HG02938 (cell line): Measurements from ENCODE around the gene RANBP3.
"Not testable (repeated sequence)": the region's sequence is repeated elsewhere in the genome, so short reads cannot be mapped to it uniquely, and the experiment has no call there.

Experiments
- ATAC-seq: cut with Tn5 transposase; IDR thresholded peaks from one replicate; pipeline ENCODE4 v1.9.1; 2021; ENCODE audit warnings: mild to moderate bottlenecking, moderate library complexity; ENCODE audit not compliant: unreplicated experiment

Gene RANBP3, protein sequence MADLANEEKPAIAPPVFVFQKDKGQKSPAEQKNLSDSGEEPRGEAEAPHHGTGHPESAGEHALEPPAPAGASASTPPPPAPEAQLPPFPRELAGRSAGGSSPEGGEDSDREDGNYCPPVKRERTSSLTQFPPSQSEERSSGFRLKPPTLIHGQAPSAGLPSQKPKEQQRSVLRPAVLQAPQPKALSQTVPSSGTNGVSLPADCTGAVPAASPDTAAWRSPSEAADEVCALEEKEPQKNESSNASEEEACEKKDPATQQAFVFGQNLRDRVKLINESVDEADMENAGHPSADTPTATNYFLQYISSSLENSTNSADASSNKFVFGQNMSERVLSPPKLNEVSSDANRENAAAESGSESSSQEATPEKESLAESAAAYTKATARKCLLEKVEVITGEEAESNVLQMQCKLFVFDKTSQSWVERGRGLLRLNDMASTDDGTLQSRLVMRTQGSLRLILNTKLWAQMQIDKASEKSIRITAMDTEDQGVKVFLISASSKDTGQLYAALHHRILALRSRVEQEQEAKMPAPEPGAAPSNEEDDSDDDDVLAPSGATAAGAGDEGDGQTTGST

DNA sequence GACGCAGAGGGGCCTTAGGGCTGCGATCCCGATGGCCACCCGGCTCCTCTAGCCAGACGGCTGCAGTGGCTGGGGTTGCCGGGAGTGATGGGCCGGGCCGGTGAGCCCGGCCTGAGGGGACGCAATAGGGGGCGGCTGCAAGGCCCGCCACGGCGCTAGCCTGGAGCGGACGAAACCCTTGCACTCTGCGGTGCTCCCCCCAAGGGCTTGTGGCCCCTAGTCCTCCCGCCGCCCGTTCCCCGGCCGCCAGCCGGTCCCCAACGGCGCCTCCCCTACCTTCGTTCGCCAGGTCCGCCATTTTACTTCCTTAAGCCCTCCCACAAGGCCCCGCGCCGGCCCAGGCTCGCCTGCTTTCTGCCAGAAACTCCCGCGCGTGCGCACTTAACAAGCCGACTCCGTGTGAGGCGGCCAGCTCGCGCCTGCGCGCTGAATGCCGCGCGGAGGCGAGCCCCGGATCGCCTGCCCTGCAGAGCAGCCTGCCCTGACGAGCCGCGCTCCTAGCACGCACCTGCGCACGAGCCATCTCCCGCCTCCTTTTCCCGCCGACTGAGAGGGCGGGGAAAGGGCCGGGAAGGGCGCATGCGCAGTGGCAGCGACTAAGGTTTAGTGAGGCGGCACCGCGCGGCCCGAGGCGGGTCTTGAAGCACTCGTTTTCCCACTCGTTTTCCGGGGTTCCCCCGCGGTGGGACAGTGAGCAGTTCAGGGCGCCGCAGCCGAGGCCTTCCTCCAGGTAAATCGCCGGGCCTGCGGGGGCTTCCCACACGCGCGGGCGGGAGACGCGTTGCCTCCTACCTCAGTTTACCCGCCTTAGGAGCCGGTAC is at the start of gene RANBP3:
RANBP3 (minus strand) TSS at position 356 of the 821 bp plus-strand sequence; CDS start at position 298, 58 bp downstream.
- ATAC-seq, result peak; percentile 76

DNA sequence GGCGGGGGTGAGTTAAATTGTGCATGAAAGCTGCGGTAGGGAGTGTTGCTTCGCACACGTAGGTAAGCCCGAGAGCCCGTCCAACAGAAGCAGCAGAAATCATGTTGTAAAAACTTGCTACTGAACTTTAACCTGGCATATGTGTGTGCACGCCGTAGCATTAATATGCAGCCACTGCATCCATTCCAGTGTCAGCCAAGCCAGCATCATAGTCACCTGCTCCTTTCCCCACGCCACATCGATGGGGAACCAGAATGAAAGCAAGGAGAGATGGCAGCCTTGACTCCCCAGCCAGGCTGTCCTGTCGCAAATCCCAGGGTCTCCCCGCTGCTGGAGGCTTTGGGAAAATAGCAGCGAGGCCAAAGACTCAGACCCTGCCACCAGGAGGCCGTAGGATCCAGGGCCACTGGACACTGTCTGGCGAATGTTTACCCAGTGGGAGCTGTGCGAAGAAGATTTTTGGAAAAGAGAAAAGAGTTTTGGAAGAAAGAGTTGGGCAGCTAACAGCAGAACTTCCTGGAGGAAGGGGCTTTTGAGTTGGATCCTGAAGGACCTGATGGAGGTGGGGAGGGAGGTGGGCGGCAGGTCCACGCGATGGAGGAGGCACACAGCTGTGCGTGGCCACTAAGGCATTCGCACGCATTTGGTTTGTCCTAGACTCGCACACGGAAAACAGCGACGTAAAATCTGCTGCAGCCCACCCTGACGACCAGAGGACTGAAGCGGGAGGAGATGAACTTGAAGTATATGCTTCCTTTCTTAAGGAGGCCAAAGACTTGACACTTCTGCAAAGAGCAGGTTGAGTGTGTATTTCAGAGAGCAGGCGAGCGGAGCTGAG is 48.7 kb upstream of the RANBP3 start:
- ATAC-seq, result no peak

- not testable (repeated sequence) for ATAC-seq
Observed at GRCh38 chr19:6024756-6025155, 46.8 kb upstream of the RANBP3 start.

DNA sequence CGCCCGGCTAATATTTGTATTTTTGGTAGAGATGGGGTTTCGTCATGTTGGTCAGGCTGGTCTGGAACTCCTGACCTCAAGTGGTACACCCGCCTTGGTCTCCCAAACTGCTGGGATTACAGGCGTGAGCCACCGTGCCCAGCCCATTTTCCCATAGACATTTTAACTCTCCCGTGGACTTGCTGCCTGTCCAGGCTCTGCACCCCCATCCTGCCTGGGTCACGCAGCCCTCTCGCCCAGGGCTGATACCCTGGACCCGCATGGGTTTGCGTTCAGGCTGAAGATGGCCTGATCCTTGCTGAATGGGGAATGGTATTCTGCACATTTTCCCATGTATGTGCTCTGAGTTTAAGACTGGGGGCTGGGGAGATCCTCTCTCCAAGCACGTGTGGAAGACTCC is 46.0 kb upstream of the RANBP3 start:
- ATAC-seq, result no peak

GRCh38 chr19:6023085-6023682 is 45.2 kb upstream of the RANBP3 start:
- ATAC-seq, result no peak

- ATAC-seq, result no peak
Observed at GRCh38 chr19:6022570-6023064, 44.7 kb upstream of the RANBP3 start.

DNA sequence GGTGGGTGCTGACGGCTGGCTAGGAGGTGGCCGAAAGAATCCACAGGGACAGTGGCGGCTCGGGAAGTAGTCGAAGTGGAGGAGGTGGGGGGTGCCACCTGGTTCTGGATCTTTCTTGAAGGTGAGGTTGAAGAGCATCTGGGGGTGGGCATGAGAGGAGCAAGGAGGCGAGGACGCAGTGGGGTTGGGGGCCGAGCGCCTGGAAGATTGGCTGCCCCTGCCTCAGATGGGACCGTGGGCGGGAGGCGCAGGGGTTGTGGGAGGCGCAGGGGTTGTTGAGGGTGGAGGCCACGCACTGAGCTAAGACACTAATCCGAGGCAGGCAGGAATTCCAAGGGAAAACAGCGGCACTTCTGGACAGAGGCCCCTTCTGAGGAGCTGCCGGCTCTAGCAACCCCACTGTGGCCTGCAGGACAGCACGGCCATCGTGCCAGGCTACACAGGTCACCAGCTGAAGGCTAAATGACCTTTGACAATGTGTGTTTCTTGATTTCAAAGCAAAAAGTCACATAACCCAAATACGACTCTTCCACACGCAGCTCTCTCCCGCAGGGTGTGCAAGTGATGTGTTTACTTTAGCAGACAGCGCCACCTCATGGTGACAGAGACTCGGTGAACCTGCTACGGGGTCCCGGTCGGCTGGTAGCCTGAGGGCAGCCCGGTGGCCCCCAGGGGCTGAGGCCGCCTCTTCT is 44.1 kb upstream of the RANBP3 start:
- no peak for ATAC-seq

- ATAC-seq, result no peak
Observed at GRCh38 chr19:6020972-6021805, 43.2 kb upstream of the RANBP3 start.

DNA sequence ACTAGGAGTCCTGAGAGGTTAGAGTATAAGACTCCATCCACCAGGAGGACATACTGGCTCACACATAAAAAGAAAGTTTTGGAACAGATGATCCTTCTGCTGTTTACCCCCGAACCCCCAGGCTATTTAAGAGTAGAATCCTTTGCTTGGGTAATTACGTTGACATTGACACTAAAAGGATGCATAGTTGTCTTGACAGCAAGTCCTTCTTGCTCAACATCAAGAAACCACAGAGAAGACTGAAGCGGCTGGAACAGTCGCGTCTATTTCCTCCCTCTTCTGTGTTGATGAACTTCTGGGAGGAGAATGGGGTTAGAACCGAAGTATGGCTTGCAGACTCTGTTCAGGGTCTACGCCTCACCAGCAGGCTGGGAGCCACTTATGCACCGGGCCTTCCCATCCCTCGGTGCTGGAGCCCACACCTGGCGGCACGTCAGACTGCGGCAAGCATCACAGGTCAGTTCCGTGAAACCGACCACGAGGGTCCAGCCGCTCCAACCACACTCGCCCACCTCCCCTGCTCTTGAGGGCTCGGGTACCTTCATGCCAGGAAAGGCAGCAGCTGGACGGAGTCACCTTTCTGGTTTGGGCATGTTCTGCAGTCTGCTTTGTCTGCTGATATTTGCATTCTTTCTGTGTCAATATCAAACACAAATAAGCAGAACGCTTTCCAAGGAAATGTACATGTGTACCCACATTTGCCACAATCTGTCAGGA is 42.4 kb upstream of the RANBP3 start:
- ATAC-seq, result no peak

- ATAC-seq, result no peak
Observed at GRCh38 chr19:6018786-6019185, 40.8 kb upstream of the RANBP3 start.

GRCh38 chr19:6017576-6017975 is 39.6 kb upstream of the RANBP3 start:
- ATAC-seq, result no peak

DNA sequence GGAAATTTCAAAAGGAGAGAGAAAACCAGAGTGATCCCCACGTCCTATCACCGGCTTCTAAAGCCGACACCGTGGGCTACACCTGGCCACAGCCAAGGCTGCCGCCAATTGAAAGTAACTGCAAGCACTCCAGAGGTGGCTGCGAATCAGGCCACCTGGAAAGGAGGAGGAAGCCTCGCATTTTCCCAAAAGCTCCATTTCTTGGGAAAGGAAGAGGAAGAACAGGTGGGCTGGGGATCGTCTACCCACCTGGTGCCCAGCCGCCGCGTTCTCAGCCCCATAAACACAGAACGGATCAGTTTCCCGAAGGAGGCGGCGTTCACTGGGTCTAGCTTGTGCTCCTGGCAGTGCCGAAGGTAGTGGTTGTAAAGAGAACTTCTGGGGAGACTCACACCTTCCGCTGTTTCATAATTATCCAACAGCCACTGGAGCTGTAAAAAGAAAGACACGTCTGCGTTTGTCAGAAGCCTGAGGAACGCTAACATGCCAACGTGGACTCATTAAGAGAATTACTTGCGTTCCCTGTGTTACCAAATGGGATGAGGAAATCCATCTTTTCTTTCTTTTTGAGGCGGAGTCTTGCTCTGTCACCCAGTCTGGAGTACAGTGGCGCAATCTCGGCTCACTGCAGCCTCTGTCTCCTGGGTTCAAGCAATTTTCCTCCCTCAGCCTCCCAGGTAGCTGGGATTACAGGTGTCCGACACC is 38.1 kb upstream of the RANBP3 start:
- ATAC-seq, result no peak

DNA sequence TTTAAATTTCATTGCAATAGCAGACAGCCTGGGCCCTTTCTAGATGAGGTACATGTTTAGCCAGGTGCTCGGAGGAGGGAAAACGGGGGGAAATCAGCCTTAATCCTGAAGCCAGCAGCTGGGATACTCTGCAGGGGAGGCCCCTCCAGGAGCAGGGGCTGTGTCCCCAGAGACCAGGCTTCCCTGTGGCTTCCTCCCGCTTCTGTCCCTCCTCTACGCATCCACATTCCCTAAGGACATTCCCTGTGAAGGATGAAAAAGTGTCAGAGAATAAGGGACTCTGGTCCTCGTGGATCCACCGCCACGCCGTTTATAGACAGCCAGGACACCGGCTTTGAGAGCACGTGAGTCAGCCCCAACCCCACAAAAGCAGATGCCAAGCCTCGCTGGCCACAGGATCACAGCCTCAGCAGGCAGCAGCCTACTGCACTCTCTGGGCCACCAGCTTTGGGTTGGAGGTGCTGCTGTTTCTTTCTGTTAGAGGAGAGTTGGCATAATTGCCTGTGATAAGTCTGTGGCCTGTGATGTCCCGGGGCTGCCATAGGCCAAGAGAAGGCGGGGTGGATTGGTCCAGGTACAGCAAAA is 36.7 kb upstream of the RANBP3 start:
- ATAC-seq, result no peak

- no peak for ATAC-seq
Observed at GRCh38 chr19:6012426-6013170, 34.7 kb upstream of the RANBP3 start.

GRCh38 chr19:6011794-6012193 is 33.9 kb upstream of the RANBP3 start:
- ATAC-seq, result no peak

- ATAC-seq, result no peak
Observed at GRCh38 chr19:6011206-6011605, 33.3 kb upstream of the RANBP3 start.
